Stimulated activated naive CD4-positive, alpha-beta T cell (primary cell): ENCODE data around the gene SMG1.

ENCODE experiments used
- DNase-seq, 6 experiments: peaks; one replicate each; lab custom pipeline; 2025; lab: John Stamatoyannopoulos, UW

SMG1 gene

GRCh38 chr16:18852647-18853046 lies 73.6 kb downstream of the SMG1 start:
- no peak for DNase-seq

GRCh38 chr16:18846416-18846815 lies 79.8 kb downstream of the SMG1 start:
- DNase-seq = no peak

GRCh38 chr16:18842565-18842964 lies 83.6 kb downstream of the SMG1 start:
- DNase-seq = no peak

- DNase-seq = no peak
These were observed 84.2 kb downstream of the SMG1 start for GRCh38 chr16:18841833-18842525.

- no peak for DNase-seq
These were observed 86.7 kb downstream of the SMG1 start for GRCh38 chr16:18839555-18839954.

- DNase-seq = no peak
These were observed 89.5 kb downstream of the SMG1 start for GRCh38 chr16:18836702-18837101.

- no peak for DNase-seq
These were observed 91.3 kb downstream of the SMG1 start for GRCh38 chr16:18834864-18835263.

GRCh38 chr16:18833707-18834505 lies 92.3 kb downstream of the SMG1 start:
- no peak for DNase-seq

- no peak for DNase-seq
These were observed 93.6 kb downstream of the SMG1 start for GRCh38 chr16:18832613-18833012.

- DNase-seq = no peak
These were observed 94.2 kb downstream of the SMG1 start for GRCh38 chr16:18832006-18832405.

GRCh38 chr16:18829251-18829650 lies 97.0 kb downstream of the SMG1 start:
- no peak for DNase-seq

- DNase-seq = no peak
These were observed 98.3 kb downstream of the SMG1 start for GRCh38 chr16:18827890-18828289.

- DNase-seq = no peak
These were observed 109.9 kb downstream of the SMG1 start for GRCh38 chr16:18816286-18816685.

GRCh38 chr16:18811925-18812324 lies 114.3 kb downstream of the SMG1 start:
- DNase-seq = no peak

GRCh38 chr16:18809165-18809564 lies 117.0 kb downstream of the SMG1 start:
- no peak for DNase-seq

GRCh38 chr16:18805257-18805773 lies 120.9 kb downstream of the SMG1 start:
- no peak for DNase-seq

- no peak for DNase-seq
These were observed 121.7 kb downstream of the SMG1 start for GRCh38 chr16:18804540-18804939.

GRCh38 chr16:18803569-18804462 lies 122.4 kb downstream of the SMG1 start:
- DNase-seq = no peak

- DNase-seq = no peak
These were observed 123.4 kb downstream of the SMG1 start for GRCh38 chr16:18802767-18803343.

- peak; percentile 96 to 99 (median 99) for DNase-seq
These were observed 124.8 kb downstream of the SMG1 start, which contains the start of gene ARL6IP1 for GRCh38 chr16:18801145-18801972. Gene ARL6IP1, minus strand, starts transcription at chr16:18801549. Its CDS starts 83 bp downstream, at chr16:18801466.

GRCh38 chr16:18800775-18801144 lies 125.4 kb downstream of the SMG1 start:
- no peak for DNase-seq
